CD4-positive, alpha-beta T cell treated with Interleukin-17A for 1 hour (primary cell): Measurements from ENCODE around the gene MDM1.

Source experiments
- DNase-seq: peaks from one replicate; pipeline ENCODE4 v3.0.0-alpha.2; 2020

Gene MDM1

GRCh38 chr12:68331869-68332727, at the start of gene MDM1:
MDM1 (minus strand) TSS chr12:68332362; CDS start chr12:68332245, 117 bp downstream.
- peak; percentile 99 for DNase-seq

DNA sequence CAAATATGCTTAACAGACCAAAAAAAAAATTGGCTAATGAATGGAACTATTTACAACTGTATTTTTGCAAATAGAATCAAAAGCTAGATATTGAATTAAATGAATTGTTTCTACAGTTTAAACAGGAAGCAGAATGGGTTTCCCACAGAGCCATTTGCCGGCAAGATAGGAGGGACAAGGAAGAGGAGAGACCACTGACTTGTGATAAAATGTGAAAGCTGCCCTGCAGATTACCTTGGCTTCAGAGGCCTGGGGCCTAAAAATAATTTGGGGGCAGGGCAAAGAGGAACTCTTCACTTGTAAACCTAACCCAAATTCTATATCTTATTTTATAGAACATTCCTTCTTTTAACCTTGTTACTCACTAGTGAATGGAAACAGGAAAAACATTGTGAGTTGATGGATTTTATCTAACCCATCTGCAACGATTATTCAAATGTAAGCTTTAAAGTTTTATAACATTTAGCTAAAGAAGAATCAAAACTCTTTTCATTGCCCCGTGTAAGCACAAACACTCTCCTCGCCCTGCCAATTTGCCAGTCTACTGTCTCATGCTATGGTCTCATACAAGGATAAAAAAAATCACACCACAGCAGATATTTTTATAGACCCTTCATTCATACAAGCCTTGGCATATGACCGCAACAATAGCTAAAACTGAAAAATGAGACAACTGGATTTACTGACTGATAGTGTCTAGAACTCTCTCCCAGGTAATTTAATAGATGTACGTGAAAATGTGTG, 49.5 kb upstream of the MDM1 start:
- no peak for DNase-seq

DNA sequence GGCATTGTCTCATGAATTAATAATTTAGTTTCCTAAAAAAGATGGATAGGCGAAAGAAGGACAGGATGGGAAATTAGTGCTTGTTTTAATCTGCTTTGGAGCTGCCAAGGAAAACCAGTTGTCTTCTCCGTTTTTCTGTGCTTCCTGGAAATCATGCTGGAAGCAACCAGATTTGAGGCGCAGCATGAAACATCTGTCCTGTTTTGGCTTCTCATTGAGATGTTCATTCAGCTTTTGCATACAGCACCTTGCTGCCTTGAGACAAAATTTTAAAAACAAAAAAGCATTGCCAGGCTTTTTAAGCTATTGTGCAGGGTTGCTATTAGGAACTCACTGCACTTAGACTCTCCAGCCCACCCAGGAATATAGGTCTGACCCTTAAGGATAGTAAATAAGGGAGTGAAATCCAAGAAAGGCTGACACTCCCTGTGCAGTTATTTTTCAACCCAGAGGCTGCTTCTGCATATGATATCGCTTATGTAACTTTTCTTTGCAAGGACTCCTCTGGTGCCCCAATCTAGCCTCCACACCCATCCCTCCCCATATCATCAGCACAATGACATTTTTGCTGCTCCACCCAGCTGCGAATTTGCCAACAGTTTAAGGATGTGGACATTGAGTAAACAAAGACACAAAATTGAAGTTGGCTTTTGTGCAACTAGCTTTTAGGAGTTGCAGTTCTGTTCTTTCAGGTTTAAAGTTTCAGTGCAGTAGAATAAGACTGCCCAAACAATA, 46.9 kb upstream of the MDM1 start:
- peak; percentile 10 for DNase-seq

GRCh38 chr12:68377881-68378280, 45.7 kb upstream of the MDM1 start:
- no peak for DNase-seq

GRCh38 chr12:68376901-68377300, 44.7 kb upstream of the MDM1 start:
- no peak for DNase-seq

DNA sequence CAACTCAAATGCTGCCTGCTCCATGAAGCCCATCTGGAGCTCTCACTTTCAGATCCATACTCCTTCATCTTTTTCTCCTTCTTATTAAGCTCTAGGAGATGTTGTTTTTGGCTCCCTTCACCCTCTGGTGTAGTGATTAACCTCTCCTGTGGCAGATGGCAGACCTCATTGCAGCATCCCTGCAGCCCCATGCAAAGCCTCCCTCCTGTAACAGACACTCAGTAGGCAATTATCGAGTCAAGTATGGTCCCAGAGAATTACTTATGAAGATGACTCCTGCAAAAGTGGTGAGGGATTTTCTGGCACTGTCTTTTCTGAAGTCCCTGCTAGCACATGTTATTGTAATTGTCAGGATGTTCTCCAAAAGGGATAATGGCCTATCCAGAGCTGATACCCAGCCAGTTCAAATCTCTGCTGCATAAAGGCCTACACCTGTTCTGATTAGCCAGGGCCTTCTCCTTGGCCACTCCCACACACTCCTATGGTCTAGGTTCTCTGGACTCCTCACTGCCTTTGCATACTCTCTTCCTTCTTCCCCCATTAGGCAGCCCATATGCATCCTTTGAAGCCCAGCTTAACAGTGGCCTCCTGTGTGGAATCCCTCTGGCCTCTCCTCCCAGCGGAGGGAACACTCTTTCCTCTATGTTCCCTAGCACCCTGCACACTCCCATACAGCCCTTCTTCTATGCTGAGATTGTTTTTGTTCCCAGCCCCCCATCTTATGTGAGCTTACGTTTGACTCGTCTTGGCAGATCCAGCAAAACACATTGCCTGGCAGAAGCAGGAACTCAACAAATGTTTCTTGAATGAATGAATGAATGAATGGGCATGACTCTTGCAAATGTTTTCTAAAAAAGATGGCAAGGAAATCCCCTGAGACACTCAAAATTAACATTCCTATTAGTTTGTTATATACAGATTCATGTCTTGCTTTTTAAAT, 43.9 kb upstream of the MDM1 start:
- DNase-seq, result no peak

DNA sequence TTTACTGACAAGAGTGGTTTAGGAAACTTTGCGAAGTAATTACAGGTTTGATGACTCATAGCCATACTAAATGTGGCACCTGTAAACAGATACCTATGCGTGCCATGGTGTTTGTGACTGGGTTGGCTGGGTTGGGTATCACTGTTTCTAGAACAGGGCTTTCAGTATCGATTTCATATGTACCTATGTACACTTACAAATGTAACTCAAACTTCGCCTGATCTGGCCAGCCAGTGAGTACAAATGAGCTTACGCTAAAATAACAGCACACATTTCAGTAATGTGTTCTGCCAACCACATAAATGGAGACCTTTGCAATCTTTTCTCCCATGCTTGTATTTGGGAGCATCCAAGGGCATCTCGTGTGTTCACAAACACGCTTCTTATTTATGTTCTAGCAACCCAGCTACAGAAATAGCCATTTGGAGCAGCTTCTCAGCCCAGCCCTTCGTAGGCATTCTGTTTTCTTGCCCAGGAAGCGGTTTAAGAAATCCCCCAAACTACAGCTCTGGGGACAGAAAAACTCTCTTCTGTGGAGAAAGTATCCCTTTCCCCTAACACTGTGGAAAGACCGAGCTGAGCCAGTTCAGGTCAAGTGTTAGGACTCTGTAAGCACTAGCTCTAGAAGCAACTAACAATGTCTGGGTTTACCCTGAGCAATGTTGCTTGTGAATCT, 42.3 kb upstream of the MDM1 start:
- DNase-seq, result peak; percentile 70

GRCh38 chr12:68370667-68371066, 38.5 kb upstream of the MDM1 start:
- DNase-seq, result no peak

DNA sequence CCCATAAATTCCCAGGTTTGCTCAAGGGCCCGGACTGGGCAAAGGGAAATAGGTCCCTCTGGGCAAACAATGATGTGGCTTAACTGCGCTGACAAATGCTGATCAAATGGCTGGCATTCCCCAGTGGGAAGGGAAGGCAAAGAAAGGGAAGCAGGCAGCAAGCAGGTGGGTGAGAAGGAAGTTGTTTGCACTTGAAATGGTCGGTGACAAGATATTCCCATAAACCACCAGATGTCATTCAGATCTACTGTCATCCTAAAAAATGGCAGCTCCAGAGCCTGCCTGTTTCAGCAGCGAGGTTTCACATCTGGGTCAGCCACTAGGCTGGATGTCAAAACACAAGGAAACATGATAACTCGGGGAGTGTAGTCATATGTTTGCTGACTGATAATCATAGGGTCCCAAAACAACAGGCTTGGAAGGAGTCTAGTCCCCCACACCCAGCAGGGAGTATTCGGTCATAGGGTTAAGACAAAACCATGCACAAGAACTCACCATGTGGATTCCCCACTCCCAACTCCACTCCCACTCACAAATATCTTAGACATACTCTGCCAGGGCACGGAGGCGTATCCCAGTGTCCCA, 37.9 kb upstream of the MDM1 start:
- no peak for DNase-seq

DNA sequence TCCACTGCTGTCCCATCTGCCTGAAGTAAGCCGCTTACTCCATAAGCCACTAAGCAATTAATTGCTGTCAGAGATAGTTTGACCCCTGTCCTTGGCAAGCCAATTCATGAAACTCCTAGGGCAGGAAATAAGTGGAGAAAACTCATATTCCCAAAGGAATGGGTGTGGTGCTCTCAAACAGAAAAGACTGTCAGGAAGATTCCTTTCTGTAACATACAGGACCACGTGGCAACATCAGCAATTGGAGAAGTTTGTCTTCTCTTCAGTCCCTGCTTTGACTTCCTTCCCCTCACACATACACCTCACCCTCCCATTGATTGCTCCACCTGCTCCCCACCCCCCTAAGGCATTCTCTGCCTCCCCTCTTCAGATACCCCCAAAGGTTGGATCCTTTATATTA, 36.2 kb upstream of the MDM1 start:
- no peak for DNase-seq

GRCh38 chr12:68367903-68368302, 35.7 kb upstream of the MDM1 start:
- DNase-seq, result peak; percentile 66

DNA sequence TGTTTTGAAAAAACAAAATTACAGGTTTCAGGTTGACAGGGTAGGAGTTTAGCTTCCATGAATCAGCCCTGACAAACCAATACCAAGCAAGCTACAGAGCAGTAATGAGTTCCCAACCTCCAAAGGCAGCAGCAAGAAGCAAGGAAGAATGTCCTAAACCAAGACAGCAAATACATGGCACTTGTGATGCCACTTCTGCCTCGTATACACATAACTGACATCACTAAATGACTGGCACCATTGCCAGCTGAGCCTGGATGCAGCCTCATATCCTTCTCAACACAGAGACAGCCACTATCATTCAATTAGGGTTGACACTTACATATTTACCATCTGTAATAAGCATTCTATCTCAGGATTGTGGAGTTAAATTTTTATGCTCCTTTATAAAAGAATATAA, 35.0 kb upstream of the MDM1 start:
- DNase-seq, result no peak

DNA sequence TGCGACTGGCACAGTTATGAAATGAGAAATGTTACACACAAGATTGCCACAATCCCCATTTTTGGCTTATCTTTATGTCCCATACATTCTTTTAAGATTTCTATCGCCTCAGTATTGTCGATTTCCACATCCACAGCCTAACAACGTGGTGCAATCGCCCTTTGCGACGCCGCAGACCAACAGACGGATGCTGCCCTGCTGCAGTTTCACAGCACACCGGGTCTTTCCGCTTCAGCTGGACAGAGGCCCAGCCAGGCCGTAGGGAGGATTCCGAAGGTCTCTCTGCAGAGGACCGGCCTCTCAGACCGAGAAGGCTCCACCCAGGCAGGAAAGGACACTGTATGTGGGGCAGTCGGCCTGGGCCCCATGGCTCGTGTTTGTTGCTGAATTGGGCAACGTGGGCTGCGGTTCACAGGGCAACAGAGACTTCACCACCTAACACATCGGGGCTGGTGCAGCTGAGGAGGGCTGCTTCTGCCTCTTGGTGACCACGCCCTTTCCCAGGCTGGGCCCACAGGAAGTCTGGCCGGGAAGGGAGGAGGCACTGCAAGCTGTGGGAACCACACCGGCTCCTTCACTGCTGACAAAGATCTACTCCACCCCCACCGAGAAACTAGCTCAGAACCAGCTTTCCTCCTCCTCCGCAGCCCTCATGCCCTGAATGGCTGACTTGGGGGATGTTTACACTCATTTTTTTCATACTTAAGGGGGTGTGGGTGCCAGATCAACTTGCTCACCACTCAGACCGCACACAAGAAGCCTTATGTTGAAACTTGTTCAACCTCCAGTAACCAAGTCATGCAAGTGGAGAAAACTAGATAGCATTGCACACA, 32.9 kb upstream of the MDM1 start:
- peak; percentile 92 for DNase-seq

GRCh38 chr12:68364328-68364727, 32.2 kb upstream of the MDM1 start:
- no peak for DNase-seq

GRCh38 chr12:68361953-68362352, 29.8 kb upstream of the MDM1 start:
- DNase-seq, result no peak

GRCh38 chr12:68359674-68360073, 27.5 kb upstream of the MDM1 start:
- DNase-seq, result peak; percentile 13

GRCh38 chr12:68358532-68359485, 26.6 kb upstream of the MDM1 start:
- peak; percentile 85 for DNase-seq

DNA sequence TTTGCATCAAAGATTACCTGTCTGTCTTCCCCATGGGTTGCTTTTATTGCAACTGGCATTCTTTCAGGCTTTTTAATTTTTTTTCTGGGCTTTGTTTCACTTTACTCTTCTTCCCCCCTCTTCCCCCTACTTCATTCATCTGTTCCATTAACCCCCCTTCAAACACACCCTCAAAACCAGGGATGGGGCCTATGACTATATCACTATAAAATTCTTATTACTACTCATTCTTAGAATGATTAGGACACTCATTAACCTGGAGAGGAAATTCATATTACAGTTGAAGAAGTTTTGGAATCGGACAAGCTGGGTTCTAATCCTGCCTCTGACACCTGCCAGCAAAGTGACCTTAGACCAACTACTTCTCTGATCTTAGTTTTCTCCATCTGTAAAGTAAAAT, 24.8 kb upstream of the MDM1 start:
- DNase-seq, result no peak

- DNase-seq, result no peak
These were observed 24.0 kb upstream of the MDM1 start for GRCh38 chr12:68356060-68356695.
